Hindlimb muscle (tissue), 1 donor: Measurements from ENCODE around the gene MREG. TPM values are rescaled to one million over a fixed set of nuclear protein-coding genes. Genes with fewer than 3 reads are reported as not detected.

Experiments
- polyA plus RNA-seq: library from polyadenylated mRNA; unstranded; fragments of 120-200 nt; gene quantifications from one replicate; pipeline ENCODE4 v1.2.1, GENCODE V29; 2013; ENCODE audit not compliant: insufficient read length

The MREG gene
- polyA plus RNA-seq, 1 donor, result 2.2 TPM

Other genes starting within 250 kb of the MREG start
- gene PECR, start 68.3 kb upstream of the MREG start, polyA plus RNA-seq, result 8.1 TPM
- 5.0 TPM for gene TMEM169, start 68.4 kb upstream of the MREG start, polyA plus RNA-seq
- 146 TPM for gene XRCC5, start 95.8 kb upstream of the MREG start, polyA plus RNA-seq